AG10803 (cell line): ENCODE measurements around the gene GPATCH3.

Experiments used
- DNase-seq: peaks from one replicate; pipeline ENCODE4 v3.0.0; 2010; ENCODE audit warnings: low read depth
- H3K4me3 ChIP-seq: 2 replicates; pipeline ENCODE4 v1.5.1; 2011; ENCODE audit warnings: mild to moderate bottlenecking, low read length, control low read depth
- CTCF ChIP-seq: conservative IDR thresholded peaks from 2 replicates; pipeline ENCODE4 v1.5.1; 2011; ENCODE audit warnings: mild to moderate bottlenecking, low read length, control low read depth, inconsistent platforms

The GPATCH3 gene

GRCh38 chr1:26863685-26864077 is 36.6 kb downstream of the GPATCH3 start:
- no peak for DNase-seq
- TF ChIP-seq CTCF = no peak
- no peak overlapping the region for H3K4me3 ChIP-seq

- H3K4me3 ChIP-seq = peak within 1 kb of the TSS; percentile 76
- 0 out of 2 replicates have a peak, but pooled peaks have one; percentile 10 for TF ChIP-seq CTCF
- DNase-seq = no peak
Measured at GRCh38 chr1:26862781-26863684, 37.2 kb downstream of the GPATCH3 start, which contains the start of gene SFN. SFN (plus strand) TSS chr1:26863149; CDS start chr1:26863213, 64 bp downstream.

- H3K4me3 ChIP-seq = no peak overlapping the region
- no peak for DNase-seq
- TF ChIP-seq CTCF = no peak
Measured at GRCh38 chr1:26861889-26862378, 38.3 kb downstream of the GPATCH3 start.

GRCh38 chr1:26861286-26861701 is 39.0 kb downstream of the GPATCH3 start:
- no peak overlapping the region for H3K4me3 ChIP-seq
- peak; percentile 41 for TF ChIP-seq CTCF
- peak; percentile 42 for DNase-seq

GRCh38 chr1:26858891-26859640 is 41.2 kb downstream of the GPATCH3 start:
- no peak overlapping the region for H3K4me3 ChIP-seq
- no peak for DNase-seq
- no peak for TF ChIP-seq CTCF

GRCh38 chr1:26858160-26858559 is 42.1 kb downstream of the GPATCH3 start:
- no peak for TF ChIP-seq CTCF
- no peak overlapping the region for H3K4me3 ChIP-seq
- DNase-seq = peak; percentile 27
